Aorta (tissue), 5 donors: ENCODE measurements around the gene CCDC88C. TPM values are rescaled to one million over a fixed set of nuclear protein-coding genes. Genes with fewer than 3 reads are reported as not detected.

Experiments used
- ATAC-seq: fragments of 200-7000 bp; cut with Tn5 transposase; one replicate; pipeline ENCODE4 v1.9.1; 2022; ENCODE audit warnings: moderate library complexity; ENCODE audit not compliant: low FRiP score
- DNase-seq, 2 donors: peaks; one replicate each; pipeline ENCODE4 v3.0.0-alpha.2; 2020
- H3K27ac ChIP-seq, 2 donors: one replicate each; pipeline ENCODE4 v1.5.1; 2013; ENCODE audit warnings: low read length in 2 of 2, mild to moderate bottlenecking in 2 of 2, moderate library complexity in 2 of 2, control low read depth in 1 of 2, inconsistent platforms in 1 of 2, low read depth in 1 of 2
- H3K27me3 ChIP-seq, 2 donors: one replicate each; pipeline ENCODE4 v1.6.1; 2013; ENCODE audit warnings: control low read depth in 1 of 2, low read length in 1 of 2, mild to moderate bottlenecking in 1 of 2, moderate library complexity in 1 of 2; ENCODE audit not compliant: insufficient read depth in 2 of 2, control insufficient read depth in 1 of 2
- H3K36me3 ChIP-seq, 2 donors: one replicate each; pipeline ENCODE4 v1.6.1; 2013; ENCODE audit warnings: control low read depth in 1 of 2, low read length in 1 of 2, mild to moderate bottlenecking in 1 of 2; ENCODE audit not compliant: insufficient read depth in 2 of 2, control insufficient read depth in 1 of 2
- H3K4me1 ChIP-seq, 2 donors: one replicate each; pipeline ENCODE4 v1.6.1; 2013; ENCODE audit warnings: low read length in 2 of 2, control low read depth in 1 of 2, mild to moderate bottlenecking in 1 of 2, moderate library complexity in 1 of 2; ENCODE audit not compliant: insufficient read depth in 2 of 2, control insufficient read depth in 1 of 2
- H3K4me3 ChIP-seq, 2 donors: one replicate each; pipeline ENCODE4 v1.5.1; 2013; ENCODE audit warnings: low read length in 2 of 2, control low read depth in 1 of 2, mild to moderate bottlenecking in 1 of 2
- H3K9me3 ChIP-seq: one replicate; pipeline ENCODE4 v1.6.1; 2013; ENCODE audit warnings: mild to moderate bottlenecking, low read length; ENCODE audit not compliant: control insufficient read depth
- WGBS, 2 donors: extraction: QIAGEN DNeasy Blood & Tissue Kit; methylation state at CpG; one replicate each; pipeline ENCODE4 v1.1.7; 2013; 5-methylcytosine and 5-hydroxymethylcytosine counted together
- intact Hi-C, 2 donors: fragments of 100-400 bp; cut with DNase I; formaldehyde crosslinking; loops; one replicate each; pipeline versions ENCODE4 v1.14.2 to v1.15.0; 2022
- polyA plus RNA-seq, 2 donors: library from polyadenylated mRNA; stranded (reverse); fragments of 200-250 nt; gene quantifications; one replicate each; pipeline ENCODE4 v1.2.3, GENCODE V29; 2013
- total RNA-seq, 2 donors: library from RNA; stranded (reverse); fragmentation: NEBNext Ultra II Directional; extraction: Animal tissue kit (Norgen Biotek cat#: 25700); gene quantifications; one replicate each; pipeline ENCODE4 v1.2.1, GENCODE V29; 2021
- donor health status: healthy with polysubstance abuse.
- donor health status: Bipolar disorder and iron deficiency.
- donor health status: DM: no; HTN: no; CAD: no.
- donor health status: DM: no; HTN: no; CAD: no.
- donor health status: DM: yes; HTN: yes; CAD: no.

Gene CCDC88C
- total and polyA plus RNA-seq, 4 donors: 0.33 to 18.4 (median 6.1) TPM

- no peaks in the 10 kb centered on the region for H3K27me3 ChIP-seq
- no peaks in the 10 kb centered on the region for H3K36me3 ChIP-seq
- ATAC-seq (no peak), DNase-seq (no peak)
- 93 to 94% methylated on average over 10 of the region's 10 CpGs for WGBS, 2 donors
- no peaks in the 10 kb centered on the region for H3K9me3 ChIP-seq
- H3K27ac ChIP-seq: no peak overlapping the region
- intact Hi-C loops: no loop called here
- no peak overlapping the region for H3K4me3 ChIP-seq
- H3K4me1 ChIP-seq: no peaks in the 10 kb centered on the region
Observed at GRCh38 chr14:91387951-91388381, 29.7 kb downstream of the CCDC88C start.

- no peaks in the 10 kb centered on the region for H3K36me3 ChIP-seq
- H3K27me3 ChIP-seq: no peaks in the 10 kb centered on the region
- WGBS, 2 donors: 84 to 86% methylated on average over 19 of the region's 19 CpGs
- H3K9me3 ChIP-seq: no peaks in the 10 kb centered on the region
- no peak overlapping the region for H3K27ac ChIP-seq
- H3K4me3 ChIP-seq: no peak overlapping the region
- no peaks in the 10 kb centered on the region for H3K4me1 ChIP-seq
- ATAC-seq (no peak), DNase-seq (peak in 1 of 2 donors; percentile 16)
- intact Hi-C loops: no loop called here
Observed at GRCh38 chr14:91387169-91387835, 30.3 kb downstream of the CCDC88C start.

- intact Hi-C loops: no loop called here
- DNase-seq (no peak), ATAC-seq (no peak)
- Histone ChIP-seq H3K4me1 (no peaks in the 10 kb centered on the region), H3K36me3 (no peaks in the 10 kb centered on the region), H3K27ac (no peak overlapping the region), H3K27me3 (no peaks in the 10 kb centered on the region), H3K9me3 (no peaks in the 10 kb centered on the region), H3K4me3 (no peak overlapping the region)
Observed at GRCh38 chr14:91385697-91386096, 31.9 kb downstream of the CCDC88C start.

- no peak overlapping the region for H3K4me3 ChIP-seq
- no peak overlapping the region for H3K27ac ChIP-seq
- intact Hi-C loops: no loop called here
- 96% methylated on average over 9 of the region's 9 CpGs for WGBS, 2 donors
- no peaks in the 10 kb centered on the region for H3K36me3 ChIP-seq
- H3K4me1 ChIP-seq: no peaks in the 10 kb centered on the region
- no peaks in the 10 kb centered on the region for H3K9me3 ChIP-seq
- DNase-seq (no peak), ATAC-seq (no peak)
- H3K27me3 ChIP-seq: no peaks in the 10 kb centered on the region
Observed at GRCh38 chr14:91385224-91385623, 32.4 kb downstream of the CCDC88C start.

DNA sequence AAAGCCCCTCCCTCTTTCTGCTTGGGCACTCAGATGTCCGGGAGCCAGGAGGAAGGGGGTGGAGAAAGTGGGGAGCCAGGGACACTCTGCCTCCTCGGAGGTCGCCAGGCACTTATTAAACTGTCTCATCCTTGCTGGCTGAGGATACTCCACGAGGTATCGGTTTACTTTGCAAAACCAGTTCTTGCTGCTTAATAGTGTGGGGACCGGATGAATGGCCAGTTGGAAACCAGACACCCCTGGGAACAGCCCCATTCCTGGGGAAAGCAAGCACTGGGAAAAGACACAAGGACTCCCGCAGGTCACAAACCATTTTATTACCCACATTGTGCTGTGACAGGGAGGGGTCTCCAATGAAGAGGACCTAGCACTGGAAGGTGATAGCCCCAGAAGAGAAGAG, 34.2 kb downstream of the CCDC88C start:
- H3K4me1 ChIP-seq: no peaks in the 10 kb centered on the region
- no peaks in the 10 kb centered on the region for H3K9me3 ChIP-seq
- 63 to 68% methylated on average over 6 to 7 of the region's 7 CpGs for WGBS, 2 donors
- no peak overlapping the region for H3K4me3 ChIP-seq
- intact Hi-C loops: no loop called here
- no peaks in the 10 kb centered on the region for H3K36me3 ChIP-seq
- ATAC-seq: no peak
- H3K27ac ChIP-seq: no peak overlapping the region
- no peaks in the 10 kb centered on the region for H3K27me3 ChIP-seq
- no peak for DNase-seq

DNA sequence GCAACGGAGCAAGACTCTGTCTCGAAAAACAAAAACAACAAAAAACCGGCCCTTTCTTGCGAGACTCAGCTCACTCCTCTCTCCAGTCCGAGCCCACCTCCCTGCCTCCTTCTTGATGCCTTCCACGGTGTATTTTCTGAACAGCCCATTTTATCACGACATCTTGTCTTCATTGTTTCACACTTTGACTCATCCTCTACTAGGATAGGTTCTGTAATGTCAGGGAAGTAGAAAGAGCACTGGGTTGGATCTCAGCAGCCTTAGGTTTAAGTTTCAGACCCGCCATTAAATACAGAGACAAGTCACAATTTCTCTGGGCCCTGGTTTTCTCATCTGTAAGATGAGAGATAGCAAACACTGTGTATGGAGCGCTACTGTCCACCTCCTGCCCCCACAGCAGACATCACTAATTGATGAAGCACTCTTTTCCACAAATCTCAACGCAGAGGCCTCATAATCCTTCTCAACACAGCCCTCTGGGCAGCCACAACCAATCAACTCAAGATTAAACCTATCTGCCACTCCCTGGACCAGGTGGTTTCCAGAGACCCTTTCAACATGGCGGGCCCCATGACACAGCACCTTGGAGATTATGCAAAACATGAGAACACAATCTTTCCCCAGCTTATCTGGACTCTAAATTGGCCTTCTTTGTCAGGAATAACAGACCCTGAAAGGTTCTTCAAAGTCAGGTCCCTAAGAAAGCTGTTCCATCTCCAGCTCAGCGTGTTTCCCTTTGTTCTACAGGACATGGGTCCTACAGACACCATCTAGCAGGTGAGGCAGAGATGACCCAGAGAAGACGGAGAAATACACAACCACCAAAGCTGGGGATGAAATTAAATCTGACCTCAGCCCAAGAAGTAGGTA, 35.6 kb downstream of the CCDC88C start:
- H3K4me3 ChIP-seq: no peak overlapping the region
- no peaks in the 10 kb centered on the region for H3K27me3 ChIP-seq
- no peak for ATAC-seq
- H3K4me1 ChIP-seq: no peaks in the 10 kb centered on the region
- H3K9me3 ChIP-seq: no peaks in the 10 kb centered on the region
- DNase-seq: no peak
- no peak overlapping the region for H3K27ac ChIP-seq
- 97 to 98% methylated on average over 13 of the region's 13 CpGs for WGBS, 2 donors
- intact Hi-C loops: no loop called here
- H3K36me3 ChIP-seq: no peaks in the 10 kb centered on the region

- DNase-seq (no peak), ATAC-seq (no peak)
- intact Hi-C loops: no loop called here
- no peaks in the 10 kb centered on the region for H3K36me3 ChIP-seq
- H3K9me3 ChIP-seq: no peaks in the 10 kb centered on the region
- no peak overlapping the region for H3K4me3 ChIP-seq
- H3K27me3 ChIP-seq: no peaks in the 10 kb centered on the region
- no peaks in the 10 kb centered on the region for H3K4me1 ChIP-seq
- no peak overlapping the region for H3K27ac ChIP-seq
- 47 to 52% methylated on average over 11 of the region's 11 CpGs for WGBS, 2 donors
Observed at GRCh38 chr14:91380610-91381371, 36.8 kb downstream of the CCDC88C start.

GRCh38 chr14:91380123-91380522, 37.5 kb downstream of the CCDC88C start:
- no peak for DNase-seq
- WGBS, 2 donors: 95 to 96% methylated on average over 5 of the region's 5 CpGs
- Histone ChIP-seq H3K4me3 (no peak overlapping the region), H3K27ac (no peak overlapping the region), H3K36me3 (no peaks in the 10 kb centered on the region), H3K27me3 (no peaks in the 10 kb centered on the region), H3K4me1 (no peaks in the 10 kb centered on the region), H3K9me3 (no peaks in the 10 kb centered on the region)
- intact Hi-C loops: no loop called here
- ATAC-seq: no peak
